ENCODE results near the gene HES4.

- TF ChIP-seq CTCF (conservative IDR thresholded peaks at IDR 0.05) (no peak), ZFX (IDR thresholded peaks at IDR 0.05) (no peak)
Observed at GRCh38 chr1:963301-963651, 36.6 kb downstream of the HES4 start.
